ENCODE measurements around the gene BLVRB. TPM values are rescaled to one million over a fixed set of nuclear protein-coding genes. Genes with fewer than 3 reads are reported as not detected.

BLVRB gene
- total and polyA plus RNA-seq, 9 of the 15 experiments (the other 6 are each of a cell fraction or from before 2014, with no cell fraction given): 81.1 to 749 (median 331) TPM

DNA sequence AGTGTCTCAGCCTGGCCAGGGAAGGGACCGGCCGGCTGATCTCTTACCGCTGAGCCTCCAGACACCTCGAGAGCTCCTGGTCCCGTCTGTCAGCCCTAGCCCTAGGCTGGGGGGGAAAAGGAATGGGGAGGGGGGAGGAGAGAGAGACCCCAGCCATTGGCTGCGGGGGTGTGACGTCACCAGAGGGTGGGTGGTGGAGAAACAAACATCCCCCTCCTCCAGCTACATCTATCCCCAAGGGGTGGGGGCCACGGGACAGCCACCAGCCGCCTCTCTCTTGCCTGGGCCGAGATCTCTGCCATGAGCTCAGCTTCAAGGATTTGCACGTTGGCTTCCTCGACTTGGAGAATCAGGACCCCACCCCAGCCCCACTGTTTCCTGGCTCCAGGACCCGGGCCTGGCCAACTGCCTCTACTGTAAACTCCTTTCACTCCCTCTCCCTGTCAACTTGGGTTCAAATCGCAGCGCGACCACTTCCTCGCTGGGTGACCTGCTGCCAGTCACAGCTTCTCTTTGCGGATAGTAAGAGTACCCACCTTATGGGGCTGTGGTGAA lies 52.2 kb downstream of the BLVRB start, which contains the start of gene PRX:
TSS of gene PRX (minus strand) at position 88 of the 555 bp plus-strand sequence. CDS start 5,446 bp downstream, outside the sequence.
- Histone ChIP-seq H3K4me1 (replicated peaks in 1 of 2; ENCODE audit: control insufficient read depth in 2 of 2, insufficient read depth in 2 of 2, low read length in 2 of 2) (peaks cover 28 to 58% of the 10 kb centered on the region in 2 experiments), H3K4me3 (no peak within 1 kb of the TSS), H3K27me3 (ENCODE audit: control insufficient read depth in 2 of 2, insufficient read depth in 2 of 2, low read length in 2 of 2) (no peaks in the 10 kb centered on the region), H3K9ac (ENCODE audit: insufficient read depth in 1 of 2, low read depth in 2 of 2, low read length in 2 of 2) (peak within 1 kb of the TSS in 1 of 2 experiments; percentile 60; a peak in 2 of 4 replicates), H4K20me1 (replicated peaks; ENCODE audit: control insufficient read depth, insufficient read depth, low read length) (no peaks in the 10 kb centered on the region), H3K36me3 (ENCODE audit: control insufficient read depth, insufficient read depth, low read length) (no peaks in the 10 kb centered on the region), H2AFZ (ENCODE audit: low read depth, low read length) (peak within 1 kb of the TSS; percentile 41; the same call in 1 of the 2 replicates), H3K9me3 (replicated peaks; ENCODE audit: control insufficient read depth, insufficient read depth, low read depth, low read length) (no peaks in the 10 kb centered on the region), H3K79me2 (ENCODE audit: control insufficient read depth, insufficient read depth, low read length) (no peaks in the 10 kb centered on the region), H3K27ac (ENCODE audit: extremely low read depth, low read depth, low read length) (no peak within 1 kb of the TSS), H3K9me1 (ENCODE audit: control insufficient read depth, insufficient read depth, low read length) (no peaks in the 10 kb centered on the region), H3K4me2 (ENCODE audit: insufficient read depth, low read length) (no peak within 1 kb of the TSS)
- in situ Hi-C loops (cut with MboI) (no loop called here), intact Hi-C loops (cut with micrococcal nuclease) (no loop called here)
- 67% methylated on average over 13 of the region's 18 CpGs for WGBS (ENCODE audit: insufficient coverage, low coverage, missing lambda C conversion rate)
- no peak for ATAC-seq
- peak; percentile 27 to 56 (median 54) for DNase-seq (ENCODE audit: extremely low read depth in 1 of 4, low spot score in 3 of 4)
- ChIA-PET CTCF (ENCODE audit: low intra/inter-chr PET ratio) (no interaction called here), POLR2A (interaction anchor here (1.0 to 2.0 kb wide), 6 partner anchors 8 to 38 kb away, joined by 3 to 6 read pairs (median 5); no protein-coding TSS in a partner anchor)
- FAIRE-seq: no peak
- no TSS peak for BruUV-seq (replicated peaks)
- TF ChIP-seq ATF3 (IDR thresholded peaks at IDR 0.05) (peak; percentile 69), ATF3 (CRISPR knock-in tag; conservative IDR thresholded peaks at IDR 0.05) (no peak), ZBTB7A (IDR thresholded peaks at IDR 0.05; ENCODE audit: borderline replicate concordance, control insufficient read depth, low read depth, low read length) (peak; percentile 46; the same call in 1 of the 2 replicates), ATF1 (CRISPR knock-in tag; IDR thresholded peaks at IDR 0.05) (peak; percentile 24; the same call in 1 of the 2 replicates), ATF1 (tag; IDR thresholded peaks at IDR 0.05) (peak; percentile 80), BRF2 (IDR thresholded peaks at IDR 0.05; ENCODE audit: borderline replicate concordance, insufficient read depth, insufficient read length) (no peak), KHSRP (IDR thresholded peaks at IDR 0.05) (0 out of 2 replicates have a peak, but pooled peaks have one; percentile 22), ZNF780A (CRISPR knock-in tag; IDR thresholded peaks at IDR 0.05) (no peak), ZNF75A (CRISPR knock-in tag; IDR thresholded peaks at IDR 0.05) (no peak), DDX20 (tag; IDR thresholded peaks at IDR 0.05; ENCODE audit: low read depth) (no peak), SNAPC5 (CRISPR knock-in tag; IDR thresholded peaks at IDR 0.05) (no peak), RBM15 (IDR thresholded peaks at IDR 0.05; ENCODE audit: insufficient read depth, low read length) (no peak), CREM (IDR thresholded peaks at IDR 0.05; ENCODE audit: low read depth) (peak; percentile 58; the same call in 1 of the 2 replicates), ZC3H8 (IDR thresholded peaks at IDR 0.05) (no peak)
- TF ChIP-seq, protein P1, sequence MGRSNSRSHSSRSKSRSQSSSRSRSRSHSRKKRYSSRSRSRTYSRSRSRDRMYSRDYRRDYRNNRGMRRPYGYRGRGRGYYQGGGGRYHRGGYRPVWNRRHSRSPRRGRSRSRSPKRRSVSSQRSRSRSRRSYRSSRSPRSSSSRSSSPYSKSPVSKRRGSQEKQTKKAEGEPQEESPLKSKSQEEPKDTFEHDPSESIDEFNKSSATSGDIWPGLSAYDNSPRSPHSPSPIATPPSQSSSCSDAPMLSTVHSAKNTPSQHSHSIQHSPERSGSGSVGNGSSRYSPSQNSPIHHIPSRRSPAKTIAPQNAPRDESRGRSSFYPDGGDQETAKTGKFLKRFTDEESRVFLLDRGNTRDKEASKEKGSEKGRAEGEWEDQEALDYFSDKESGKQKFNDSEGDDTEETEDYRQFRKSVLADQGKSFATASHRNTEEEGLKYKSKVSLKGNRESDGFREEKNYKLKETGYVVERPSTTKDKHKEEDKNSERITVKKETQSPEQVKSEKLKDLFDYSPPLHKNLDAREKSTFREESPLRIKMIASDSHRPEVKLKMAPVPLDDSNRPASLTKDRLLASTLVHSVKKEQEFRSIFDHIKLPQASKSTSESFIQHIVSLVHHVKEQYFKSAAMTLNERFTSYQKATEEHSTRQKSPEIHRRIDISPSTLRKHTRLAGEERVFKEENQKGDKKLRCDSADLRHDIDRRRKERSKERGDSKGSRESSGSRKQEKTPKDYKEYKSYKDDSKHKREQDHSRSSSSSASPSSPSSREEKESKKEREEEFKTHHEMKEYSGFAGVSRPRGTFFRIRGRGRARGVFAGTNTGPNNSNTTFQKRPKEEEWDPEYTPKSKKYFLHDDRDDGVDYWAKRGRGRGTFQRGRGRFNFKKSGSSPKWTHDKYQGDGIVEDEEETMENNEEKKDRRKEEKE (IDR thresholded peaks at IDR 0.05; ENCODE audit: borderline replicate concordance in 1 of 2, control insufficient read depth in 1 of 2, low read depth in 2 of 2, low read length in 1 of 2): no peak
- TF ChIP-seq, protein P2, sequence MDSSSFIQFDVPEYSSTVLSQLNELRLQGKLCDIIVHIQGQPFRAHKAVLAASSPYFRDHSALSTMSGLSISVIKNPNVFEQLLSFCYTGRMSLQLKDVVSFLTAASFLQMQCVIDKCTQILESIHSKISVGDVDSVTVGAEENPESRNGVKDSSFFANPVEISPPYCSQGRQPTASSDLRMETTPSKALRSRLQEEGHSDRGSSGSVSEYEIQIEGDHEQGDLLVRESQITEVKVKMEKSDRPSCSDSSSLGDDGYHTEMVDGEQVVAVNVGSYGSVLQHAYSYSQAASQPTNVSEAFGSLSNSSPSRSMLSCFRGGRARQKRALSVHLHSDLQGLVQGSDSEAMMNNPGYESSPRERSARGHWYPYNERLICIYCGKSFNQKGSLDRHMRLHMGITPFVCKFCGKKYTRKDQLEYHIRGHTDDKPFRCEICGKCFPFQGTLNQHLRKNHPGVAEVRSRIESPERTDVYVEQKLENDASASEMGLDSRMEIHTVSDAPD (CRISPR knock-in tag; IDR thresholded peaks at IDR 0.05): no peak

All from K562 (cell line).